ENCODE measurements around the gene PLPP1.

Gene PLPP1

DNA sequence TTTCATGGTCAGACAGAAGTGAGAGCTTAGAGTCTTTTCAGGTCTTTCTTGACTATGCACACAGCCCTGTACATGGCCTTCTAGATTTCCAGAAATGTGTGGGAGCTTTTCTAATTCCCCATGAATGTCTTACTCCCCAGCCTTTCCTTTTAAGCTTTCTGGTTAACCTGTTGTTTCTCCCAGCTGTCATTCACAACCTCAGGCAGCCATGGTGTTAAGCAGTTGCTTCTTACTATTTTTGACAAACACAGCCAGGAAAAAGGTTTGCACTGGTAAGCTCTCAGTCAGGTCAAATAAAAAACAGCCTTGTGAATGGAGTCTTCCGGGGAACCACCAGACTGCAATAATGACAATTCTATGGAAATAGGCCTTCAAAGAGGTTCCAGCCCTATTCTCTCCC, 142.1 kb downstream of the PLPP1 start:
- DNase-seq = no peak

DNA sequence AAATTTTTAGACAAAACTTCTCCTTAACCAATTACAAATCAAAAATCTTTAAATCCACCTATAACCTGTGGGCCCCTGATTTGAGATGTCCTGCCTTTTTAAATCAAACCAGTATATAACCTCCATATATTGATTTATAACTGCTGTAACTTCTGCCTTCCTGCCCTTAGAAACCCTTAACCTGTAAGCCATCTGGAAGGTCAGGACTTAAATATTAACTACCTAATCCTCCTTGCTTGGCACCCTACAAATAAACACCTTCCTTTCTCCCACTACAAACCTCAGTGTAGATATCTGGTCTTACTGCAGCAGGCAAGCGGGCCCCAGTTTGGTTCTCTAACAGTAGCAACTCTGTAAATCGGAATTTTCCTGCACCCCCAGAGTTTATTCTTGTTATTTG, 143.1 kb downstream of the PLPP1 start:
- no peak for DNase-seq

- no peak for DNase-seq
Measured at GRCh38 chr5:55387865-55388264, 146.9 kb downstream of the PLPP1 start.

- no peak for DNase-seq
Measured at GRCh38 chr5:55386356-55386755, 148.4 kb downstream of the PLPP1 start.

DNA sequence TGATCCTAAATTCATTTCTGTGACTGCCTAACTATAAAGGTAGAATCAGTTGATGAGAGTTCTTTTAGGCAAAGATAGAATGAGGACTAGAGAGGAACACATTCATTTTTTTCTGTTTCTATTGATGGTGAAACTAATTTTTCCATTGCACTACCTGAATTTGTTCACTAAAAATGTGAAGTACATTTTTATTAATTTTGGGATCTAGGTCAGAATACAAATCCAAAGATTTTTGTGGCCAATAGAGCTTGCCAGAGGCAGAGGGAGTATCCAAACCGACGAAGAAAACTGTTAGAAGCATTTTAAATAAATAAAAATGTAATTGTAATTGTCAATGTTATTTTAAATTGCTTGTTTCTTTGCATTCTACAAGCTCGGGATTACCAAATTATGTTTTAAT, 148.9 kb downstream of the PLPP1 start:
- DNase-seq = no peak

GRCh38 chr5:55385227-55385626, 149.5 kb downstream of the PLPP1 start:
- DNase-seq = no peak

DNA sequence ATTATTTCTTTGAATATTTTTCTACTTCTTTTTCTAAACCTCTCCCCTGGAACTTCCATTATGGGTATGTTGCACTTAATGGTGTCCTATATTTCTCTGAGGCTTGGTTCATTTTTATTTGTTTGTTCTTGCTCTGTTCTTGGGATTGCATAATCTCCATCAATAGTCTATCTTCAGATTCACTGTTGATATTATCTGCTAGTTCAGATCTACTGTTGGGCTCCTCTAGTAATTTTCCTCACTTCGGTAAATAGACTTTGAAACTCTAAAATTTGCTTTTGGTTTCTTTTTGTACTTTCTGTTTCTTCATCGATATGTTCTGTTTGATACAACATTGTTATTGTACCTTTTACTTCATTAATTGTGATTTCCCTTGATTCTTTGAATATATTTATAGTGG, 150.7 kb downstream of the PLPP1 start:
- no peak for DNase-seq

DNA sequence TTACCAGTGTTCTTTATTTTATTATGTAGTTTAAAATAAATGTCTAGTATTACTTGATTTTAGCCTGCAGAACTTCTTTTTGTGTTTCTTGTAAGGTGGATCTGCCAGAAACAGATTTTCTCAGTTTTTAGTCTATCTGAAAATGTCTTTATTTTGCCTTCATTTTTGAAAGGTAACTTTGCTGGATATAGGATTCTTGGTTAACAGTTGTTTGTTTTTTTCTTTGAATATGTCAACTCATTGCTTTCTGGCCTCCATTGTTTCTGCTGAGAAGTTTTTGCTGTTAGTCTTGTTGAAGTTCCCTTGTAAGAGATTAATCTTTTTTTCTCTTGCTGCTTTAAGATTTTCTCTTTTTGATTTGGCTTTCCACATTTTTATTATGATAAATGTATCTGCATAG, 151.5 kb downstream of the PLPP1 start:
- DNase-seq = no peak

- DNase-seq = no peak
Measured at GRCh38 chr5:55377810-55378209, 157.0 kb downstream of the PLPP1 start.
